GM18907 (cell line): Measurements from ENCODE around the gene SMIM10.
"Not testable (repeated sequence)": the region's sequence is repeated elsewhere in the genome, so short reads cannot be mapped to it uniquely, and the experiment has no call there.

Experiments
- ATAC-seq: cut with Tn5 transposase; IDR thresholded peaks from one replicate; pipeline ENCODE4 v1.9.1; 2021; ENCODE audit warnings: mild to moderate bottlenecking, moderate library complexity; ENCODE audit not compliant: unreplicated experiment

Gene SMIM10

DNA sequence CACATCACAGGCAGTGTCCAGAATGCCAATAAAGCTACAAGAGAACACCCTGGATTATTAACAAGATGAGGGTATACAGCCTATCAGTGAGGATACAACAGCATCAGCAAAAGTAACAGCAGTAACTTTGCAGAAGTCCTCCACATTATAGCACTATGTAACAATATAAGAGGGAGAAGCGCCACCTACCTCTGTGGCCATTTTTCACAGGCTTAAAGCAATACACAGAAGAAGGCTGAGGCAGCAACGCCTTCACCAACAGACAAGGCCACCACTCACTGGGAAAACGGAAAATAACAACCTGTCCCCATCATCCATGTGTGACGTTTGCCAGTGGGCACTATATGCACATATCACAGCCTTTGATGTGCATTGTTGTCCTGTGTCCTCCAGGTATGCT, 19.0 kb downstream of the SMIM10 start:
- ATAC-seq: no peak

DNA sequence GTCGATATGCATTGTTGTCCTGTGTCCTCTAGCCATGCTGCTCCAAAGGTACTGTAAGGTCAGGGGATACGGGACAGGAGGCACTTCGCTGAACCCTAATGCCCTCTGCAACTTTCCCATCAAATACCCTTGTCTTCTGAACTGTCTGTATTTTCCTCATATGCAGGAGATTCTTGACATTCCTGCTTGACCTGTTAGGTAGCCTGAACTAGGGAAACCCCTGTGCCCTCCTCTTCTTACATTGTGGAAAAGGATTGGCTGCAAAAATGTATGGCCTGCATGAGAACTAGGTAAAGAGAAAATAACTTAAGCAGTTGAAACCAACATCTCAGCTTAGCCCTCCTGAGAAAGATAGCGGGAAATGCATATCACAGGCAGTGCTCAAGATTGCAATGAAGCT, 20.1 kb downstream of the SMIM10 start:
- ATAC-seq: no peak

DNA sequence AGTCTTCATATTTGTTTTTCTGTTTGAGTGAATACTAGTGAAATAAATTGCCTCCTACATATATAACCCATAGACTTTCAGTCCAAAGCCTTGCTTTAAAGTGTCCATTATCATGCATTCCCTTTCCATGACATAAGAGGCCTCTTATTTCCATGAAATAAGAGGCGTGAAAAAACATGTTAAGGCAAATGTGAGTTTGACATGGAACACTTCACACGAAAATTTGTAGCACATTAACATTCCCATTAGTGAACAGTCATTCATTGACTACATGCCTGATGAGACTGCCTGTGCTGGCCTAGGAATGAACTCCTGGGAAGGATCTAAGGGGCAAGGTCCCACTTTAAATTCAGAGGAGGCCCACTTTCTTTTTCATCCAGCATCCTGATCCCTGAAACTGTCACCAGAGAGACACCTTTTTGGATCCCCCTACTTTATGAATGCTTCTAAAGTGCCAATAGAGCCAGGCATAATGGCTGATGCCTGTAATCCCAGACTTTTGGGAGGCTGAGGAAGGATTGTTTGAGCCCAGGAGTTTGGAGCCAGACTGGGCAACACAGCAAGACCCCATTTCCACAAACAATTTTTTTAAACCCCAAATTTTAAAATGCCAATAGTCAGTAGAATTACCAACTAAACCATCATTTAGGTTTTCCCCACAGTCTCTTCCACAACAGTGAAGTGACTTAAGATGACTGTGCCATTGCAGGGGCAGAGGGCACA, 24.9 kb downstream of the SMIM10 start:
- no peak for ATAC-seq

DNA sequence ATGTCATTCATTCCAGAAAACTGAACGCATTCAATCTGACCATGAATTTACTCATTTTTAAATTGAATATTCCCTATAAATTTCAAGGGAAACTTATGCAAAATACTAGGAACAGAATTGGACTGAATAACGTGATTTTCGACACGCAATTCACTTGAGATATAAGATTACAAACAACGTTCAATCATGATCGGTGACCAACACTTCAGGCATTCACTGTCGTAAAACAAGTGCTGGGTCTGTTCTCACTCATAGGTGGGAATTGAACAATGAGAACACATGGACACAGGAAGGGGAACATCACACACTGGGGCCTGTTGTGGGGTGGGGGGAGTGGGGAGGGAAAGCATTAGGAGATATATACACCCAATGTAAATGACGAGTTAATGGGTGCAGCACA, 29.1 kb downstream of the SMIM10 start:
- not testable (repeated sequence) for ATAC-seq

DNA sequence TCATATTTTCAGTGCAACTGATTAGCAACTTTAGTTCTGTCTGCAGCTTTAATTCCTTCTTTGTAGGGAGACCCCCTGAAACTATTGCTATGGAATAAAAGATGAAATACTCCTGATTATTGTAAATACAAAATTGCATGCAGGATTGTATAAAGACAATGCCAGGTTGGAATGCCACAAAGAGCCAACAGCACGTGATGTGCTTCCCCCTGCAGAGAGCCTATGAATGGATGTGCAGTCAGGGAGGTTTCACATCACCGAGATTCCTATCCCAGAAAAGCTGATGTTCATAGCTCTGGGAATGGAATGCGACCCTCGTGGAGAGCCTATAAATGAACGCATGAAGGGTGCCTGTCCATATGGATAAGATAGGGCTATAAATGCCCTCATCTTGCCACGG, 33.0 kb downstream of the SMIM10 start:
- not testable (repeated sequence) for ATAC-seq

DNA sequence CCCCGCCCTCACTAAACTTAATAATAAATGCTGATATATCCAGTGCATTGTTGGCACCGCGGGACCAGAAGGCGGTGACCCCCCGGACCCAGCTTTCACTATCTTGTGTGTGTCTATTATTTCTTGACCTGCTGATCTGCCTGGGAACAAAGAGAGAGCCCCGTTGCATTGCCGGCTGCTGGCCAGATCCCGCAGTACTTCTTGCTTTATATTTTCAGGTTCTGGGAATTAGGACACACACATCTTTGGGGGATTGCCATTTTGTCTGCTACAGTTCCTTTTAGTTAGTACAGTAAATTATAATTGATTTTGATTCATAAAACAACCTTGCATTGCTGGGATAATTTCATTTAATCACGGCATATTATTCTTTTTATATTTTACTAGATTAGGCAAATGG, 33.7 kb downstream of the SMIM10 start:
- ATAC-seq: no peak

DNA sequence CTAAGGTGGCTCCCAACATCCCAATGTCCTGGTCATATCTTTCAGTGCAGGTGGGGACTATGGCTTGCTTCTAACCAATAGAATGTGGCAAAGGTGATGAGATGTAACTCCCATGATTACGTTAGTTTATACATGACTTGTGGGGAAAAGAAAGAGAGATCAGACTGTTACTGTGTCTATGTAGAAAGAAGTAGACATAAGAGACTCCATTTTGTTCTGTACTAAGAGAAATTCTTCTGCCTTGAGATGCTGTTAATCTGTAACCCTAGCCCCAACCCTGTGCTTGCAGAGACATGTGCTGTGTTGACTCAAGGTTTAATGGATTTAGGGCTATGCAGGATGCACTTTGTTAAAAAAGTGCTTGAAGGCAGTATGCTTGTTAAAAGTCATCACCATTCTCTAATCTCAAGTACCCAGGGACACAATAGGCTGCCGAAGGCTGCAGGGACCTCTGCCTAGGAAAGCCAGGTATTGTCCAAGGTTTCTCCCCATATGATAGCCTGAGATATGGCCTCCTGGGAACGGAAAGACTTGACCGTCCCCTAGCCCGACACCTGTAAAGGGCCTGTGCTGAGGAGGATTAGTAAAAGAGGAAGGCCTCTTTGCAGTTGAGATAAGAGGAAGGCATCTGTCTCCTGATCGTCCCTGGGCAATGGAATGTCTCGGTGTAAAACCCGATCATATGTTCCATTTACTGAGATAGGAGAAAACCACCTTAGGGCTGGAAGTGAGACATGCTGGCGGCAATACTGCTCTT, 39.6 kb downstream of the SMIM10 start:
- not testable (repeated sequence) for ATAC-seq

DNA sequence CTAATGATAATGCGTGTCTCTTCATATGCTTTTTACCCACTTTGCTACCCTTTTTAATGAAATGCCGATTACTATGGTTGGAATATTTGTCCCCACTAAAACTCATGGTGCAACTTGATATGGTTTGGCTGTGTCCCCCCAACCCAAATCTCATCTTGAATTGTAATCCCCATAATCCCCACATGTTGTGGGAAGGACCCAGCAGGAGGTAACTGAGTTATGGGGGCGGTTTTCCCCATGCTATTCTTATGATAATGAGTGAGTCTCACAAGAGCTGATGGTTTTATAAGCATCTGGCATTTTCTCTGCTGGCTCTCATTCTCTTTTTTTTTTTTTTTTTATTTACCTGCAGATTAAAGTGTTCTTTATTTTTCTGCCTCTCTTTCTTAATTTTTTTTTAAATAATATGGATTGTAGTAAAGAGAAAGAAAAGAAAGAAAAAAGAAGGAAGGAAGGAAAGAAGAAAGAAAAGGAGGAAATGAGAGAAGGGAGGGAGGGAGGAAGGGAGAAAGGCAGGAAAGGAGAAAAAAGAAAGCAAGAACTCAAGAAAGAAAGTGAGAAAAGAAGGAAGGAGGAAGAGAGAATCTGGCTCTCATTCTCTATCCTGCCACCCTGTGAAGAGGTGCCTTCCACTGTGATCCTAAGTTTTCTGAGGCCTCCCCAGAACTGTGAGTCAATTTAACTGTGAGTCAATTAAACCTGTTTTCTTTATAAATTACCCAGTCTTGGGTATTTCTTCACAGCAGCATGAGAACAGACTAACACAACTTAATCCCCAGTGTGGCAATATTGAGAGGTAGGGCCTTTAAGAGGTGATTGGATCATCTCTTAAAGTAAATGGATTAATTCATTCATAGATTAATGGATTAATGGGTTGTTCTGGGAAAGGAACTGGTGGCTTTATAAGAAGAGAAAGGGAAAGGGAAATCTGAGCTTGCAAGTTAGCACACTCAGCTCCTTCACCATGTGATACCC, 50.6 kb downstream of the SMIM10 start:
- not testable (repeated sequence) for ATAC-seq
